SK-N-MC (cell line): ENCODE results near the gene CACTIN.

ENCODE experiments used
- DNase-seq: peaks from one replicate; pipeline ENCODE4 v3.0.0-alpha.2; 2011; ENCODE audit warnings: low read depth, low spot score
- H3K27ac ChIP-seq: fragments of 200-600 bp; sonication (generic); 2 replicates; pipeline ENCODE4 v1.5.1; 2016; ENCODE audit warnings: mixed run types
- H3K36me3 ChIP-seq: fragments of 200-600 bp; sonication (generic); 2 replicates; pipeline ENCODE4 v1.6.1; 2017; ENCODE audit warnings: antibody characterized with exemption, low read length, mixed read lengths; ENCODE audit not compliant: insufficient read depth
- H3K4me3 ChIP-seq: fragments of 200-600 bp; sonication (generic); 2 replicates; pipeline ENCODE4 v1.5.1; 2016
- H3K9ac ChIP-seq: fragments of 200-600 bp; sonication (generic); 2 replicates; pipeline ENCODE4 v1.8.0; 2017; ENCODE audit warnings: mixed run types, mixed read lengths; ENCODE audit not compliant: insufficient read length
- H3K9me3 ChIP-seq: fragments of 200-600 bp; sonication (generic); 2 replicates; pipeline ENCODE4 v1.6.1; 2017; ENCODE audit warnings: low read depth, mild to moderate bottlenecking, antibody characterized with exemption, low read length, moderate library complexity, mixed read lengths
- EZH2 ChIP-seq: fragments of 200-600 bp; sonication (generic); IDR thresholded peaks from one replicate; pipeline ENCODE4 v1.6.1; 2017; ENCODE audit warnings: antibody characterized with exemption
- FOXP2 ChIP-seq: optimal IDR thresholded peaks from 2 replicates; pipeline ENCODE3; 2011; ENCODE audit warnings: mild to moderate bottlenecking, moderate library complexity; ENCODE audit not compliant: insufficient read depth; ENCODE audit errors: extremely low read length, control extremely low read depth
- POLR2AphosphoS5 ChIP-seq: IDR thresholded peaks from 2 replicates; pipeline ENCODE4 v1.6.1; 2012; ENCODE audit warnings: mild to moderate bottlenecking, low read depth, low read length, borderline replicate concordance

CACTIN gene

GRCh38 chr19:3617463-3617862 is 9.1 kb downstream of the CACTIN start:
- H3K9me3 ChIP-seq, result no peaks in the 10 kb centered on the region
- H3K4me3 ChIP-seq, result no peak overlapping the region
- no peak overlapping the region for H3K27ac ChIP-seq
- DNase-seq, result no peak
- peak overlapping the region; percentile 17 for H3K9ac ChIP-seq
- peaks cover 2% of the 10 kb centered on the region; the same call in 1 of the 2 replicates for H3K36me3 ChIP-seq
- TF ChIP-seq POLR2AphosphoS5 (no peak), FOXP2 (no peak)

DNA sequence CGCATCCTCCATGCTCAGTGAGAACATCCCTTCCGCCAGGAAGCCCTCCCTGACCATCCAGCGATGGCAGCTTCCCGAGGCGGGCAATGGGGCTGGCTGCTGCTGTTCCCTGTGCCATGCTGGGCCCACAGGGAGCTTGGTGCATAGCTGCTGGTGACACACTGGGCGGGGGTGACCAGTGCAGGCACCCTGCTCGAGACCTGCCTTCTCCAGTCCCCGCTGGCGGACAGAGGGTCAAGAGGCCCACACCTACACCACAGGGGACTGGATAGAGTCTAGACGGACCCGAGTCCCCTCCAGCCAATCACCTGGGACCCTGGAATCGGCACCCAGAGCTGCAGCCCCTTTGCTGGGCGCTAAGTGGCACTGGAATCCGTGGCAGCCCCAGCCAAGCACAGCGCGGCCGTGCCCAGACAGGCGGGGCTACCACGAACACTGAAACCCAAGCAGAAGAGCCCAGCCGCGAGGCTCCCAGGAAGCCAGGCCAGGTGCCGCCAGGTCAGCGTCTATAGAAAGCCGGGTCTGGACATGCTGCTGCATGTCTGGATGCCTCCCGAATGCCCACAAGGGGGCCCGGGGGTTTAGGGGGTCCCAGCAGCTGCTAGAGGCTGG is 11.0 kb downstream of the CACTIN start:
- H3K4me3 ChIP-seq, result no peak overlapping the region
- TF ChIP-seq FOXP2, result no peak
- no peak for TF ChIP-seq POLR2AphosphoS5
- no peaks in the 10 kb centered on the region; the same call in 1 of the 2 replicates for H3K36me3 ChIP-seq
- no peak overlapping the region for H3K9ac ChIP-seq
- H3K27ac ChIP-seq, result no peak overlapping the region
- DNase-seq, result no peak
- H3K9me3 ChIP-seq, result no peaks in the 10 kb centered on the region

- Histone ChIP-seq H3K36me3 (no peaks in the 10 kb centered on the region; the same call in 1 of the 2 replicates), H3K4me3 (no peak overlapping the region), H3K27ac (no peak overlapping the region), H3K9me3 (no peaks in the 10 kb centered on the region), H3K9ac (no peak overlapping the region)
- DNase-seq, result no peak
- TF ChIP-seq EZH2 (no peak), FOXP2 (no peak), POLR2AphosphoS5 (no peak)
Observed at GRCh38 chr19:3614858-3615505, 11.6 kb downstream of the CACTIN start.

DNA sequence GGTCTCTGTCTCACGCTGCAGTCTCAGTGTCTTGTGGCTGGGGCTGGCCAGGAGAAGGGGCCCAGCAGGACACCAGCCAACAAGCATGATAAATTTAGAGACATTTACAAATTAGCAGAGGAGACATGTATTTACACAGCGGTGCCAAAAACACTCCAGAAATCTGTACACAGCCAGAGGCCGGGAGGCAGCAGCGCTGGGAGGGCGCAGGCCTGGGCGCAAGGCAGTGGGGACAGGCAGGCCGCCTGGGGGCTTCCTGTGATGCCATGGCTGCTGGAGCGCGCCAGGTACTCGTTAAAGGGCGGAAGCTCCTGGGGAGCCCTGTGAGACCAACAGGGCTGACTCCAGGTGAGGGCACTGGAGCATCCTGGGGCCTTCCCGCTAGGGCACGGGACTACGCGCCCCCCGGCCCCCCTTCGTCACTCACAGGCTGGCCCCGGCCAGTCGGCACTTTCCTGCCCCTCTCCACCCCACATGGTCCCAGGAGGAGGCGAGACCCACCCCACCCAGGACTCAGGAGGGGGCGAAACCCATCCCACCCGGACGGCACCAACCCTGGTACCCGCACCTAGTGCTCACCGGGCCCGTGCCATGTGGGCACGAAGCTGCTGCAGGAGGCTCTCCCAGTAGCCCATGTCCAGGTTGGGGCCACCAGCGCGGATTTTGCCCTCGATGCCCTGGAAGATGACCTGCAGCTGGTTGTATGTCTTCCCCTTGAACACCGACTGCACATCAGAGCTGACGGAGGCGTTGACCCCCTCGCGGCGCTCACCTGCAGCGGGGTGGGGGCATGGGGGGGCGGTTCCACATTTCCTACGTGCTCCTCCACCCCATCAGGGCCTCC is 12.6 kb downstream of the CACTIN start:
- Histone ChIP-seq H3K36me3 (no peaks in the 10 kb centered on the region; the same call in 1 of the 2 replicates), H3K9me3 (no peaks in the 10 kb centered on the region), H3K9ac (no peak overlapping the region), H3K4me3 (no peak overlapping the region), H3K27ac (no peak overlapping the region)
- DNase-seq, result no peak
- TF ChIP-seq FOXP2 (no peak), EZH2 (no peak), POLR2AphosphoS5 (no peak)

- no peaks in the 10 kb centered on the region; the same call in 1 of the 2 replicates for H3K36me3 ChIP-seq
- no peak for DNase-seq
- no peak overlapping the region for H3K4me3 ChIP-seq
Observed at GRCh38 chr19:3612901-3613741, 13.5 kb downstream of the CACTIN start.

DNA sequence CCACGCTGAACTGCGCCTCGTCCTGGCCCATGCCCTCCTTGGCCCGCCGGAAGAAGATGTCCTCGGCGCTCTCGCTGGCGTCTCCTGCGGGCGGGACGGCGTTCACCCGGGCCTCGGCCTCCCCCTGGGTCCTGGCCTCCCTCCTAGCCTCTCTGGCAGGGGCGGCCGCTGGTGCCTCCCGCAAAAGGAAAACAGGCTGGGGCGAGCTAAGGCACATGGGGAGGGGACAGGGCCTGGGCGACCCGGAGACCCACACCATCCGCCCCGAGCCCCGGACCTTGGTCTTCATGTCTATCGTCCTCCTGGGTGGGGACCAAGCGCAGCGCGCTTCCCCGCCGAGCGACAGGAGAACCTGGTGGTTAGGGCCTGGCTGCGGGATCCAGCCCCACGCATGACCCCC is 14.3 kb downstream of the CACTIN start:
- no peak overlapping the region for H3K9ac ChIP-seq
- H3K9me3 ChIP-seq, result no peaks in the 10 kb centered on the region
- no peak overlapping the region for H3K27ac ChIP-seq
- H3K36me3 ChIP-seq, result no peaks in the 10 kb centered on the region; the same call in 1 of the 2 replicates
- TF ChIP-seq POLR2AphosphoS5 (no peak), EZH2 (no peak), FOXP2 (no peak)
- DNase-seq, result no peak
- H3K4me3 ChIP-seq, result no peak overlapping the region

More at GRCh38 chr19:3612901-3613741, 13.5 kb downstream of the CACTIN start:
- Histone ChIP-seq H3K27ac (no peak overlapping the region), H3K9me3 (no peaks in the 10 kb centered on the region), H3K9ac (no peak overlapping the region)
- no peak for TF ChIP-seq POLR2AphosphoS5
- no peak for TF ChIP-seq FOXP2
- no peak for TF ChIP-seq EZH2

GRCh38 chr19:3611841-3612240 is 14.7 kb downstream of the CACTIN start:
- Histone ChIP-seq H3K9ac (no peak overlapping the region), H3K27ac (no peak overlapping the region), H3K36me3 (no peaks in the 10 kb centered on the region; the same call in 1 of the 2 replicates), H3K4me3 (no peak overlapping the region), H3K9me3 (no peaks in the 10 kb centered on the region)
- no peak for DNase-seq
- TF ChIP-seq EZH2 (no peak), POLR2AphosphoS5 (no peak), FOXP2 (no peak)
